Osteocyte (in vitro differentiated cells): ENCODE results near the gene LRRC66. TPM values are rescaled to one million over a fixed set of nuclear protein-coding genes. Genes with fewer than 3 reads are reported as not detected.

Experiments used
- DNase-seq: peaks from one replicate; pipeline ENCODE4 v3.0.0; 2021; ENCODE audit warnings: mixed read lengths; ENCODE audit not compliant: unreplicated experiment; ENCODE audit errors: extremely low spot score
- H3K27ac Mint-ChIP-seq: one replicate; pipeline ENCODE4 v1.8.0; 2021; ENCODE audit warnings: mild to moderate bottlenecking, mixed read lengths; ENCODE audit not compliant: unreplicated experiment
- H3K27me3 Mint-ChIP-seq: one replicate; pipeline ENCODE4 v1.8.0; 2021; ENCODE audit warnings: mixed read lengths; ENCODE audit not compliant: unreplicated experiment
- H3K36me3 Mint-ChIP-seq: one replicate; pipeline ENCODE4 v1.8.0; 2021; ENCODE audit warnings: mixed read lengths; ENCODE audit not compliant: unreplicated experiment
- H3K4me1 Mint-ChIP-seq: one replicate; pipeline ENCODE4 v1.8.0; 2021; ENCODE audit warnings: mixed read lengths; ENCODE audit not compliant: unreplicated experiment
- H3K4me3 Mint-ChIP-seq: one replicate; pipeline ENCODE4 v1.8.0; 2021; ENCODE audit warnings: mild to moderate bottlenecking, moderate library complexity, mixed read lengths; ENCODE audit not compliant: unreplicated experiment
- H3K9me3 Mint-ChIP-seq: one replicate; pipeline ENCODE4 v1.8.0; 2021; ENCODE audit warnings: mixed read lengths; ENCODE audit not compliant: unreplicated experiment
- CTCF ChIP-seq: fragments of 200-600 bp; sonication (generic); IDR thresholded peaks from 2 replicates; pipeline ENCODE4 v1.5.0; 2021; ENCODE audit warnings: antibody characterized with exemption, mild to moderate bottlenecking, moderate library complexity
- total RNA-seq: library from RNA; stranded (reverse); gene quantifications from 2 replicates; pipeline ENCODE4 v1.2.1, GENCODE V29; 2021

Gene LRRC66
- total RNA-seq, 1 donor from 2014 or later, result 0.67 TPM

- Mint-ChIP-seq H3K9me3 (no peaks in the 10 kb centered on the region), H3K27ac (no peak overlapping the region), H3K4me3 (no peak overlapping the region), H3K36me3 (peaks cover 33% of the 10 kb centered on the region), H3K4me1 (peaks cover 6% of the 10 kb centered on the region), H3K27me3 (no peaks in the 10 kb centered on the region)
- TF ChIP-seq CTCF, result peak; percentile 44
- no peak for DNase-seq
Measured at GRCh38 chr4:52015366-52015765, 4.8 kb downstream of the LRRC66 start.

- peaks cover 35% of the 10 kb centered on the region for H3K36me3 Mint-ChIP-seq
- DNase-seq, result no peak
Measured at GRCh38 chr4:52014903-52015302, 5.3 kb downstream of the LRRC66 start.

GRCh38 chr4:52012651-52013050 lies 7.5 kb downstream of the LRRC66 start:
- DNase-seq, result no peak
- H3K4me3 Mint-ChIP-seq, result no peak overlapping the region
- peaks cover 43% of the 10 kb centered on the region for H3K36me3 Mint-ChIP-seq
- no peaks in the 10 kb centered on the region for H3K27me3 Mint-ChIP-seq
- no peak for TF ChIP-seq CTCF
- H3K4me1 Mint-ChIP-seq, result no peaks in the 10 kb centered on the region
- peaks cover 9% of the 10 kb centered on the region for H3K9me3 Mint-ChIP-seq
- no peak overlapping the region for H3K27ac Mint-ChIP-seq

More at GRCh38 chr4:52014903-52015302, 5.3 kb downstream of the LRRC66 start:
- H3K27me3 Mint-ChIP-seq, result no peaks in the 10 kb centered on the region
- H3K4me1 Mint-ChIP-seq, result peaks cover under 1% of the 10 kb centered on the region
- no peaks in the 10 kb centered on the region for H3K9me3 Mint-ChIP-seq
- H3K4me3 Mint-ChIP-seq, result no peak overlapping the region
- peak overlapping the region; percentile 29 for H3K27ac Mint-ChIP-seq
- TF ChIP-seq CTCF, result no peak

GRCh38 chr4:52010986-52011385 lies 9.2 kb downstream of the LRRC66 start:
- no peak for TF ChIP-seq CTCF
- H3K4me3 Mint-ChIP-seq, result no peak overlapping the region
- no peak for DNase-seq
- no peak overlapping the region for H3K27ac Mint-ChIP-seq
- no peaks in the 10 kb centered on the region for H3K4me1 Mint-ChIP-seq
- H3K36me3 Mint-ChIP-seq, result peaks cover 43% of the 10 kb centered on the region
- H3K27me3 Mint-ChIP-seq, result no peaks in the 10 kb centered on the region
- H3K9me3 Mint-ChIP-seq, result peaks cover 9% of the 10 kb centered on the region

GRCh38 chr4:52006887-52007286 lies 13.3 kb downstream of the LRRC66 start:
- no peak for TF ChIP-seq CTCF
- peaks cover 9% of the 10 kb centered on the region for H3K9me3 Mint-ChIP-seq
- H3K36me3 Mint-ChIP-seq, result peaks cover 34% of the 10 kb centered on the region
- no peak overlapping the region for H3K27ac Mint-ChIP-seq
- DNase-seq, result no peak
- H3K4me3 Mint-ChIP-seq, result no peak overlapping the region
- H3K4me1 Mint-ChIP-seq, result no peaks in the 10 kb centered on the region
- no peaks in the 10 kb centered on the region for H3K27me3 Mint-ChIP-seq
